SK-N-MC (cell line): ENCODE data around the gene INPP5J.

Source experiments
- DNase-seq: peaks from one replicate; pipeline ENCODE4 v3.0.0-alpha.2; 2011; ENCODE audit warnings: low read depth, low spot score
- H3K27ac ChIP-seq: fragments of 200-600 bp; sonication (generic); 2 replicates; pipeline ENCODE4 v1.5.1; 2016; ENCODE audit warnings: mixed run types
- H3K36me3 ChIP-seq: fragments of 200-600 bp; sonication (generic); 2 replicates; pipeline ENCODE4 v1.6.1; 2017; ENCODE audit warnings: antibody characterized with exemption, low read length, mixed read lengths; ENCODE audit not compliant: insufficient read depth
- H3K4me3 ChIP-seq: fragments of 200-600 bp; sonication (generic); 2 replicates; pipeline ENCODE4 v1.5.1; 2016
- H3K9ac ChIP-seq: fragments of 200-600 bp; sonication (generic); 2 replicates; pipeline ENCODE4 v1.8.0; 2017; ENCODE audit warnings: mixed run types, mixed read lengths; ENCODE audit not compliant: insufficient read length
- H3K9me3 ChIP-seq: fragments of 200-600 bp; sonication (generic); 2 replicates; pipeline ENCODE4 v1.6.1; 2017; ENCODE audit warnings: low read depth, mild to moderate bottlenecking, antibody characterized with exemption, low read length, moderate library complexity, mixed read lengths
- EZH2 ChIP-seq: fragments of 200-600 bp; sonication (generic); IDR thresholded peaks from one replicate; pipeline ENCODE4 v1.6.1; 2017; ENCODE audit warnings: antibody characterized with exemption
- FOXP2 ChIP-seq: optimal IDR thresholded peaks from 2 replicates; pipeline ENCODE3; 2011; ENCODE audit warnings: mild to moderate bottlenecking, moderate library complexity; ENCODE audit not compliant: insufficient read depth; ENCODE audit errors: extremely low read length, control extremely low read depth
- POLR2AphosphoS5 ChIP-seq: IDR thresholded peaks from 2 replicates; pipeline ENCODE4 v1.6.1; 2012; ENCODE audit warnings: mild to moderate bottlenecking, low read depth, low read length, borderline replicate concordance

The INPP5J gene

GRCh38 chr22:31125521-31126117, 2.9 kb downstream of the INPP5J start:
- H3K27ac ChIP-seq: no peak overlapping the region
- no peak overlapping the region for H3K4me3 ChIP-seq
- no peaks in the 10 kb centered on the region for H3K9me3 ChIP-seq
- no peaks in the 10 kb centered on the region for H3K36me3 ChIP-seq
- no peak for TF ChIP-seq EZH2
- no peak for TF ChIP-seq FOXP2
- no peak for TF ChIP-seq POLR2AphosphoS5
- H3K9ac ChIP-seq: no peak overlapping the region
- DNase-seq: no peak

DNA sequence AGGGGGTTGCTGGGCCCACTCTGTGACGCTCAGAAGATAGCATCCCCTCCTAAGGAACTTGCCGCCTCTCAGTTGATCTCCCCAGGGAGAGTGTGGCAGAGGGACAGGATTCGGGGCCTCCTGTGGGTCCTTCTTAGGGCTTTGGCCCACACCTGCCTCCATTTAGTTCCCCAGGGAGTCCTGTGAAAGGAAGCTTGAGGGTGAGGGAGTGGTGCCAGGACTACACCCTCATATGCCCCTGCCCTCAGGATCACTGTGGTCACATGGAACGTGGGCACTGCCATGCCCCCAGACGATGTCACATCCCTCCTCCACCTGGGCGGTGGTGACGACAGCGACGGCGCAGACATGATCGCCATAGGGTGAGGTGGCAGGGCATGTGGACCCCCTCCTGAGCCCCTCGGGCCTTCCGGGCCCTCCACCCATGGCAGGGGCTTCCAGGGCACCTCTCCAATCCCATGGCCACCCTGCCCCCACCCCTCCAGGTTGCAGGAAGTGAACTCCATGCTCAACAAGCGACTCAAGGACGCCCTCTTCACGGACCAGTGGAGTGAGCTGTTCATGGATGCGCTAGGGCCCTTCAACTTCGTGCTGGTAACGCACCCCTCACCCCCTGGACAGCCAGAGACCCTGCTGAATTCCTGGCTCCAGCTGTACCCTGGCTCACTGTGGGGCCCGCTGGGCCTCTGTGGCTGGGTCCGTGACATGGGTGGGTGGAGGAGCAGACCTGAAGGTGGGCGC, 3.5 kb downstream of the INPP5J start:
- no peak for DNase-seq
- no peak overlapping the region for H3K9ac ChIP-seq
- TF ChIP-seq POLR2AphosphoS5 (no peak), EZH2 (no peak), FOXP2 (no peak)
- H3K36me3 ChIP-seq: no peaks in the 10 kb centered on the region
- H3K9me3 ChIP-seq: no peaks in the 10 kb centered on the region
- H3K4me3 ChIP-seq: no peak overlapping the region
- no peak overlapping the region for H3K27ac ChIP-seq

DNA sequence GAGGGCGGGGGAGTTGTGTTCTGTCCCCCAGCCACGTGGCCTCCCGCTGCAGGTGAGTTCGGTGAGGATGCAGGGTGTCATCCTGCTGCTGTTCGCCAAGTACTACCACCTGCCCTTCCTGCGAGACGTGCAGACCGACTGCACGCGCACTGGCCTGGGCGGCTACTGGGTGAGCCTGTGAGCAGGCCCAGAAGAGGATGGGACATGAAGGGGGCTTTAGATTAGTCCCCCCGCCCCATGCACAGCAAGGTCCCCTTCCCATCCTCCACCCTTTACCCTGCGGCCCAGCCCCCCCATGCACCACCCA, 4.1 kb downstream of the INPP5J start:
- no peak for TF ChIP-seq EZH2
- TF ChIP-seq POLR2AphosphoS5: no peak
- TF ChIP-seq FOXP2: no peak
- Histone ChIP-seq H3K36me3 (no peaks in the 10 kb centered on the region), H3K9me3 (no peaks in the 10 kb centered on the region), H3K4me3 (no peak overlapping the region), H3K27ac (no peak overlapping the region), H3K9ac (no peak overlapping the region)
- DNase-seq: no peak

DNA sequence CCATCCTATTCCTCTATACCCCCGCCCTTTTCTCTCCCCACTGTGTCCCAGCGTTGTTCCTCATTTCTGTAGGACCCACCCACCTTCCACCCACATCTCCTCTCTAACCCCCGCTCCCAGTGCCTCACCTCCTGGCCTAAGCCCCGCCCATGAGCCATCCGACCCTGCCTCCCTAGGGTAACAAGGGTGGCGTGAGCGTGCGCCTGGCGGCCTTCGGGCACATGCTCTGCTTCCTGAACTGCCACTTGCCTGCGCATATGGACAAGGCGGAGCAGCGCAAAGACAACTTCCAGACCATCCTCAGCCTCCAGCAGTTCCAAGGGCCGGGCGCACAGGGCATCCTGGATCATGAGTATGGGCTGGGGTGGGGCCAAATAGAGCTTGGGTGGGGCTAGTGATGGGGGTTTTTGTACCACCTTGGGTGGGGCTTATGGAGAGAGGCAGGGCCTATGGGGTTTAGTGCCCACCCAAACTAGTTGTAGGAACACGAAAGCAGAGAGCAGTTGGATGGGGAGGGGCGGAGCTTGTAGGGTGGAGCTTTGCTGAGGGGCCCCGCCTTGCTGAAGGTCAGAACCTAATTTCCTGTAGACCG, 4.5 kb downstream of the INPP5J start:
- no peak for DNase-seq
- Histone ChIP-seq H3K4me3 (no peak overlapping the region), H3K9ac (no peak overlapping the region), H3K9me3 (no peaks in the 10 kb centered on the region), H3K27ac (no peak overlapping the region), H3K36me3 (no peaks in the 10 kb centered on the region)
- no peak for TF ChIP-seq FOXP2
- no peak for TF ChIP-seq EZH2
- no peak for TF ChIP-seq POLR2AphosphoS5

- no peak overlapping the region for H3K27ac ChIP-seq
- no peak overlapping the region for H3K4me3 ChIP-seq
- DNase-seq: no peak
- no peak for TF ChIP-seq FOXP2
- no peak for TF ChIP-seq POLR2AphosphoS5
- TF ChIP-seq EZH2: no peak
- no peaks in the 10 kb centered on the region for H3K9me3 ChIP-seq
- H3K36me3 ChIP-seq: no peaks in the 10 kb centered on the region
- H3K9ac ChIP-seq: no peak overlapping the region
Observed at GRCh38 chr22:31128156-31128555, 5.4 kb downstream of the INPP5J start.

GRCh38 chr22:31130873-31131272, 8.1 kb downstream of the INPP5J start:
- Histone ChIP-seq H3K36me3 (no peaks in the 10 kb centered on the region), H3K9me3 (no peaks in the 10 kb centered on the region), H3K27ac (no peak overlapping the region), H3K9ac (no peak overlapping the region), H3K4me3 (no peak overlapping the region)
- no peak for TF ChIP-seq POLR2AphosphoS5
- TF ChIP-seq EZH2: no peak
- TF ChIP-seq FOXP2: no peak
- DNase-seq: no peak

- H3K27ac ChIP-seq: no peak overlapping the region
- no peak for DNase-seq
- H3K9ac ChIP-seq: no peak overlapping the region
- no peak for TF ChIP-seq FOXP2
- no peaks in the 10 kb centered on the region for H3K9me3 ChIP-seq
- H3K36me3 ChIP-seq: no peaks in the 10 kb centered on the region
- no peak overlapping the region for H3K4me3 ChIP-seq
Observed at GRCh38 chr22:31133911-31134310, 11.1 kb downstream of the INPP5J start.

- Histone ChIP-seq H3K9me3 (no peaks in the 10 kb centered on the region), H3K36me3 (no peaks in the 10 kb centered on the region), H3K27ac (no peak overlapping the region), H3K4me3 (no peak overlapping the region), H3K9ac (no peak overlapping the region)
- TF ChIP-seq FOXP2: no peak
- TF ChIP-seq POLR2AphosphoS5: no peak
- no peak for TF ChIP-seq EZH2
- no peak for DNase-seq
Observed at GRCh38 chr22:31134688-31135087, 11.9 kb downstream of the INPP5J start.
